DND-41 (cell line): ENCODE results near the gene PTHLH.

Experiments used
- EZH2 ChIP-seq: IDR thresholded peaks from 3 replicates; pipeline ENCODE4 v1.6.1; 2012; ENCODE audit warnings: borderline replicate concordance, low read depth, mild to moderate bottlenecking, moderate library complexity, low read length, inconsistent platforms; ENCODE audit not compliant: severe bottlenecking
- TF ChIP-seq, protein P1 (sequence below): IDR thresholded peaks from 2 replicates; pipeline ENCODE4 v1.5.1; 2012; ENCODE audit warnings: borderline replicate concordance, low read length, moderate library complexity, mild to moderate bottlenecking; ENCODE audit not compliant: poor library complexity, severe bottlenecking; ENCODE audit errors: extremely low read depth

DNA sequence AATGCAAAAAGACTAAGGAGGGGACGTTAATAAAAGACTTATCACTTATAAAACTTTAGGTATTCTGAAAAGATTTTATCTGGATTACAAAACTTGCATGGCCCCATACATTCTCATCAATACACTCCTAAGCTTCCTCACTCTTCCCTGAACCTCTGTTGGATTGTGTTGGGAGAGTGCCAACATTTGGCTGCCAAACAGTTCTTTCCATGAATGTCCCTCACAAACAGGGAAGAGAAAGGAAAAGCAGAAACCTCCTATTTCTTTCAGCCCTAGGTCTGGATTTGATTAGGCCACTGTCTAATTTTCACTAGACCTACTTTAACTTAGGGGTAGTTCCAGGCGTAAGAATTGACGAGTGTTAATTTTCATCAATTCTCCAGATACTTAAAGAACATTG is 11.7 kb downstream of the PTHLH start:
- TF ChIP-seq, protein P1, sequence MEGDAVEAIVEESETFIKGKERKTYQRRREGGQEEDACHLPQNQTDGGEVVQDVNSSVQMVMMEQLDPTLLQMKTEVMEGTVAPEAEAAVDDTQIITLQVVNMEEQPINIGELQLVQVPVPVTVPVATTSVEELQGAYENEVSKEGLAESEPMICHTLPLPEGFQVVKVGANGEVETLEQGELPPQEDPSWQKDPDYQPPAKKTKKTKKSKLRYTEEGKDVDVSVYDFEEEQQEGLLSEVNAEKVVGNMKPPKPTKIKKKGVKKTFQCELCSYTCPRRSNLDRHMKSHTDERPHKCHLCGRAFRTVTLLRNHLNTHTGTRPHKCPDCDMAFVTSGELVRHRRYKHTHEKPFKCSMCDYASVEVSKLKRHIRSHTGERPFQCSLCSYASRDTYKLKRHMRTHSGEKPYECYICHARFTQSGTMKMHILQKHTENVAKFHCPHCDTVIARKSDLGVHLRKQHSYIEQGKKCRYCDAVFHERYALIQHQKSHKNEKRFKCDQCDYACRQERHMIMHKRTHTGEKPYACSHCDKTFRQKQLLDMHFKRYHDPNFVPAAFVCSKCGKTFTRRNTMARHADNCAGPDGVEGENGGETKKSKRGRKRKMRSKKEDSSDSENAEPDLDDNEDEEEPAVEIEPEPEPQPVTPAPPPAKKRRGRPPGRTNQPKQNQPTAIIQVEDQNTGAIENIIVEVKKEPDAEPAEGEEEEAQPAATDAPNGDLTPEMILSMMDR, result no peak
- no peak for TF ChIP-seq EZH2
